CD4-positive, alpha-beta T cell (primary cell): ENCODE measurements around the gene YPEL1. TPM values are rescaled to one million over a fixed set of nuclear protein-coding genes. Genes with fewer than 3 reads are reported as not detected.

Experiments
- ATAC-seq: fragments of 200-7000 bp; cut with Tn5 transposase; one replicate; pipeline ENCODE4 v1.10.0; 2022; ENCODE audit warnings: mild to moderate bottlenecking; ENCODE audit not compliant: poor library complexity
- CTCF ChIA-PET: fragments of 350-600 bp; sonication (Branson Sonifier 250); formaldehyde crosslinking; loops from one replicate; lab custom pipeline; 2021; ENCODE audit warnings: antibody characterized with exemption, inconsistent platforms; lab: Charles Lee
- POLR2A ChIA-PET: fragments of 350-600 bp; sonication (Branson Sonifier 250); formaldehyde crosslinking; loops from one replicate; lab custom pipeline; 2021; ENCODE audit warnings: antibody characterized with exemption, inconsistent platforms; lab: Charles Lee
- DNase-seq, 14 experiments: peaks; one replicate each; pipeline ENCODE4 v3.0.0-alpha.2; 2013 to 2020; ENCODE audit warnings: mixed read lengths in 2 of 14
- H3K27ac ChIP-seq, 2 donors: one replicate each; pipeline versions ENCODE4 v1.5.1 to v1.7.0; 2013; ENCODE audit warnings: low read length in 2 of 2, low read depth in 1 of 2, mild to moderate bottlenecking in 1 of 2
- H3K27me3 ChIP-seq, 2 experiments: 1 replicate in 1 of 2; 2 replicates in 1 of 2; pipeline versions ENCODE4 v1.6.1 to v1.7.0; 2013; ENCODE audit warnings: low read length in 2 of 2, control low read depth in 1 of 2, mild to moderate bottlenecking in 1 of 2, moderate library complexity in 1 of 2; ENCODE audit not compliant: insufficient read depth in 2 of 2, control insufficient read depth in 1 of 2
- H3K36me3 ChIP-seq: one replicate; pipeline ENCODE4 v1.6.1; 2013; ENCODE audit warnings: low read length, control low read depth; ENCODE audit not compliant: insufficient read depth
- H3K4me1 ChIP-seq: one replicate; pipeline ENCODE4 v1.6.1; 2013; ENCODE audit warnings: low read length, control low read depth; ENCODE audit not compliant: insufficient read depth
- H3K4me3 ChIP-seq: one replicate; pipeline ENCODE4 v1.5.1; 2013; ENCODE audit warnings: mild to moderate bottlenecking, low read length, moderate library complexity
- H3K9me3 ChIP-seq, 2 experiments: 1 replicate in 1 of 2; 2 replicates in 1 of 2; pipeline versions ENCODE4 v1.6.1 to v1.7.0; 2013; ENCODE audit warnings: low read length in 2 of 2, mild to moderate bottlenecking in 2 of 2, control low read depth in 1 of 2, moderate library complexity in 1 of 2; ENCODE audit not compliant: control insufficient read depth in 1 of 2, insufficient read depth in 1 of 2
- H3K27ac Mint-ChIP-seq: one replicate; pipeline ENCODE4 v1.8.0; 2020; ENCODE audit warnings: mixed read lengths
- H3K27me3 Mint-ChIP-seq: one replicate; pipeline ENCODE4 v1.8.0; 2021; ENCODE audit warnings: mixed read lengths
- H3K36me3 Mint-ChIP-seq: one replicate; pipeline ENCODE4 v1.8.0; 2021; ENCODE audit warnings: low read depth, mixed read lengths
- H3K4me1 Mint-ChIP-seq: one replicate; pipeline ENCODE4 v1.8.0; 2021; ENCODE audit warnings: low read depth, mixed read lengths
- H3K4me3 Mint-ChIP-seq: one replicate; pipeline ENCODE4 v1.8.0; 2020; ENCODE audit warnings: mild to moderate bottlenecking, mixed read lengths
- H3K9me3 Mint-ChIP-seq: one replicate; pipeline ENCODE4 v1.8.0; 2020; ENCODE audit warnings: mixed read lengths
- intact Hi-C, 2 experiments: fragments of 100-400 bp; cut with DNase I in 1 of 2; cut with micrococcal nuclease in 1 of 2; formaldehyde crosslinking; loops; one replicate each; pipeline versions ENCODE4 v1.15.1 to v1.9.0; 2023 to 2025; cut with DNase I, micrococcal nuclease
- total RNA-seq, 174 experiments: library from RNA in 2 of 174; stranded (reverse) in 2 of 174; gene quantifications; one replicate each; pipeline ENCODE4 v1.2.3 and lab custom pipeline; 2021 to 2026
- TF ChIP-seq, protein P1 (sequence below): fragments of 200-600 bp; IDR thresholded peaks from one replicate; pipeline ENCODE4 v1.8.0; 2022; ENCODE audit warnings: antibody characterized with exemption, mild to moderate bottlenecking

The YPEL1 gene
- total RNA-seq, 2 experiments from 2014 or later, result 2.3 to 2.6 TPM

DNA sequence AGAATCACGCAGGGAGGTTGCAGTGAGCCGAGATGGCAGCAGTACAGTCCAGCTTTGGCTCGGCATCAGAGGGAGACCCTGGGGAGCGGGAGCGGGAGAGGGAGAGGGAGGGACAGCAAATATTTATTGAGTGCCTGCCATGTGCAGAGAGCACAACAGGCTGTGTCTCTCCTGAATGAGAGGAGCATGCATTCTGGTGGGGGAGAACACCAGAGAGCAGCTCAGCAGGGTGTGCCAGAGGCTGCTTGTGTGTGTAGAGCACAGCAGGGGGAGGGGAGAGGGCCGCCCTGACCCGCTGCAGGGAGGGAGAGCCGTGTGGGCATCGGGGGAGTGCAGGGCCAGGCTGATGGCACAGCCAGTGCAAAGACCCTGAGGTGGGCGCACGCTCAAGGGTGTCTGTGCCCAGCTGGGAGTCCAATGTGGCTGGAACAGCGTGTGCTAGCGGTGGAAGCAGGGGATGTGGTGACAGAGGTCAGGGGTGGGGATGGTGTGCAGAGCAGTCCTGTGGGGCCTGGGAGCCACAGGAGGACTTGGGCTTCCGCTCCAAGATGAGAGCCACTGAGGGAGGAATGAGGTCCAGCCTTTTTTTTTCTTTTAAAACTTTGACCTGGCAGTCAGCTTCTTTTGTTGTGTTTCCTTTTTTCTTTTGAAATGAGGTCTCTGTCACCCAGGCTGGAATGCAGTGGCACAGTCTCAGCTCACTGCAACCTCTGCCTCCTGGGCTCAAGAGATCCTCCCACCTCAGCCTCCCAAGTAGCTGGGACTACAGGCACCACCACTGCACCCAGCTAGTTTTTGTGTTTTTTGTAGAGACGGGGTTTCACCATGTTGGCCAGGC lies 57.8 kb downstream of the YPEL1 start:
- intact Hi-C loops, result no loop called here
- DNase-seq, result no peak
- ChIA-PET POLR2A (no interaction called here), CTCF (no interaction called here)
- Mint-ChIP-seq H3K27ac (no peak overlapping the region), H3K36me3 (peaks cover 68% of the 10 kb centered on the region), H3K4me3 (no peak overlapping the region), H3K9me3 (no peaks in the 10 kb centered on the region), H3K4me1 (no peaks in the 10 kb centered on the region), H3K27me3 (no peaks in the 10 kb centered on the region)
- TF ChIP-seq, protein P1, sequence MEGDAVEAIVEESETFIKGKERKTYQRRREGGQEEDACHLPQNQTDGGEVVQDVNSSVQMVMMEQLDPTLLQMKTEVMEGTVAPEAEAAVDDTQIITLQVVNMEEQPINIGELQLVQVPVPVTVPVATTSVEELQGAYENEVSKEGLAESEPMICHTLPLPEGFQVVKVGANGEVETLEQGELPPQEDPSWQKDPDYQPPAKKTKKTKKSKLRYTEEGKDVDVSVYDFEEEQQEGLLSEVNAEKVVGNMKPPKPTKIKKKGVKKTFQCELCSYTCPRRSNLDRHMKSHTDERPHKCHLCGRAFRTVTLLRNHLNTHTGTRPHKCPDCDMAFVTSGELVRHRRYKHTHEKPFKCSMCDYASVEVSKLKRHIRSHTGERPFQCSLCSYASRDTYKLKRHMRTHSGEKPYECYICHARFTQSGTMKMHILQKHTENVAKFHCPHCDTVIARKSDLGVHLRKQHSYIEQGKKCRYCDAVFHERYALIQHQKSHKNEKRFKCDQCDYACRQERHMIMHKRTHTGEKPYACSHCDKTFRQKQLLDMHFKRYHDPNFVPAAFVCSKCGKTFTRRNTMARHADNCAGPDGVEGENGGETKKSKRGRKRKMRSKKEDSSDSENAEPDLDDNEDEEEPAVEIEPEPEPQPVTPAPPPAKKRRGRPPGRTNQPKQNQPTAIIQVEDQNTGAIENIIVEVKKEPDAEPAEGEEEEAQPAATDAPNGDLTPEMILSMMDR, result no peak
- H3K9me3 ChIP-seq, result no peaks in the 10 kb centered on the region
- H3K4me1 ChIP-seq, result no peaks in the 10 kb centered on the region
- H3K36me3 ChIP-seq, result peaks cover 57% of the 10 kb centered on the region
- H3K27ac ChIP-seq, result no peak overlapping the region
- H3K27me3 ChIP-seq, result no peaks in the 10 kb centered on the region
- ATAC-seq, result no peak
- no peak overlapping the region for H3K4me3 ChIP-seq

DNA sequence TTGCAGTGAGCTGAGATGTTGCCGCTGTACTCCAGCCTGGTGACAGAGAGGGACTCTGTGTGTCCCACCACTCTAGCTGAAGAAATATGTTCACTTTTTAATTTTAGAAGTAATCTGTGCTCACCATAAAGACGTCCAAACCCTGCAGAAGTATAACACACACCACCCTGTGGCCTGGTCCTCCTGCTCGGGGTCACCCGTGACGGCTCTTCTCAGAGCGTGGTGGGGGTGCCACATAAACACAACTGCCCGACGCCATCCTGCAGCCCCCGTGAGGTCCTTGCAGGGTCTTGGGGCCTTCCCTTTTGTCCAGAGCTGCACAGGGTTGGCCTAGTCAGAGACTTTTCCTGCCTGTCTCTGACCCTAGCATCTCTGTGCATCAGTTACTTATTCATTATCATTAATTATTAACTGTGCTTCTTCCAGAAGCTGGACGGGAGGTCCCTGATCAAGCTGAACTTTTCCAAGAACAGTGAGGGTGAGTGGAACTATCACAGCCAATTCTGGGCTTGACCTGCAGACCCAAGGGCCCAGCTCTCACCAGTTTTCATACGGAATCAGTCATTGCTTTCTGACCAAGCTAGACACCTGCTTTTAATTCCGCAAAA lies 60.9 kb downstream of the YPEL1 start:
- TF ChIP-seq, protein P1, result no peak
- Mint-ChIP-seq H3K36me3 (peaks cover 78% of the 10 kb centered on the region), H3K27ac (no peak overlapping the region), H3K4me1 (peaks cover 3% of the 10 kb centered on the region), H3K27me3 (no peaks in the 10 kb centered on the region), H3K9me3 (no peaks in the 10 kb centered on the region), H3K4me3 (no peak overlapping the region)
- Histone ChIP-seq H3K27ac (no peak overlapping the region), H3K27me3 (no peaks in the 10 kb centered on the region), H3K4me1 (no peaks in the 10 kb centered on the region), H3K36me3 (peaks cover 61% of the 10 kb centered on the region), H3K4me3 (no peak overlapping the region), H3K9me3 (no peaks in the 10 kb centered on the region)
- DNase-seq (no peak), ATAC-seq (no peak)
- intact Hi-C loops, result no loop called here
- POLR2A ChIA-PET, result no interaction called here
- CTCF ChIA-PET, result no interaction called here

DNA sequence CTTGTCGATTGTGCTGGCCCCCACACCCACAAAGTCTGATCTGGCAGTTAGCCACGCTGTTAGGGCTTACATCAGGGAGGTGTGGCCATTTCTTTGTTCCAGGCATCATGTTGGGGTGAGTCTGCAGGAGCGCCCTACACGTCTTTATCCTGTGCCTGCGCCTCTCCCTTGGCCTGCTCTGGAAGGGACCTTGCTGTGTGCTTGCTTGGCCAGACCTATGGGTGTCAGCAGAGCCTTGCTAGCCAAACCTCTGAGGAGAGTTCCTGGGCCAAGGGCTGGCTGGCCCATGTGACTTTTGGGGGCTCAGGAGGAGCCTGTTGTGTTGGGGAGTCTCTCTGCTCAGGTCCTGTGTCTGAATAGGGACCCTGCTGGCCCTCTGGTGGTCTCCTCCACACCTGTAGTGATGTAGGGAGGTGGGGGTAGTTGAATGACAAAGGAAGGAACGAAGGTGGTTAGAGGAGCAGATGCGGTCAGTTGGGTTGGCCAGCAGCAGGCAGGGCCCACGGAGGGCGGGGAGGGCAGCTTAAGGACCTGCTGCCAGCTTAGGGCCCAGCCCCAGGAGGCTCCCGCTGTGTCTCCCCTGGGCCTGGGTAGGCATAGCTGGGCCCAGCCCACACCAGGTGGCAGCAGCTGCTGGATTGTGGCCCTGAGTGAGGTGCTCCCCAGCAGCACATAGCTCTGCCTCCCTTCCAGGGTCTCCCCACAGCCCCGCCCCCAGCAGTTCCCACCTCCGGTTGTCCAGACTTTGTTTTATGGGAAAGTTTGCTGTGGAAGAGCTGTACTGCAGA lies 61.9 kb downstream of the YPEL1 start:
- Mint-ChIP-seq H3K4me3 (no peak overlapping the region), H3K27ac (no peak overlapping the region), H3K4me1 (peaks cover 5% of the 10 kb centered on the region), H3K27me3 (no peaks in the 10 kb centered on the region), H3K36me3 (peaks cover 85% of the 10 kb centered on the region), H3K9me3 (no peaks in the 10 kb centered on the region)
- ChIA-PET POLR2A (no interaction called here), CTCF (no interaction called here)
- TF ChIP-seq, protein P1, result no peak
- Histone ChIP-seq H3K9me3 (no peaks in the 10 kb centered on the region), H3K4me1 (peaks cover 4% of the 10 kb centered on the region), H3K27ac (no peak overlapping the region), H3K4me3 (no peak overlapping the region), H3K27me3 (no peaks in the 10 kb centered on the region), H3K36me3 (peaks cover 65% of the 10 kb centered on the region)
- intact Hi-C loops, result no loop called here
- ATAC-seq (no peak), DNase-seq (no peak)
